ENCODE results near the gene EP300. TPM values are rescaled to one million over a fixed set of nuclear protein-coding genes. Genes with fewer than 3 reads are reported as not detected.
A peak's percentile ranks its signal among the peaks of the same experiment; 100 is the strongest.

The EP300 gene
- total and polyA plus RNA-seq, 2 of the 8 experiments (the other 6 are each of a cell fraction or from before 2014, with no cell fraction given): 39.5 to 109 TPM

- TF ChIP-seq POLR2A (IDR thresholded peaks at IDR 0.05; ENCODE audit: control extremely low read depth in 1 of 2, low read depth in 2 of 2, low read length in 2 of 2) (peak; percentile 78 to 80), CHD7 (IDR thresholded peaks at IDR 0.05; ENCODE audit: insufficient replicate concordance, low read length) (no peak), YY1 (IDR thresholded peaks at IDR 0.05; ENCODE audit: low read depth, low read length) (peak; percentile 97), CHD2 (IDR thresholded peaks at IDR 0.05; ENCODE audit: low read length) (no peak; the same call in 1 of the 2 replicates), CREB1 (IDR thresholded peaks at IDR 0.05) (peak; percentile 44; the same call in 1 of the 2 replicates), JUN (IDR thresholded peaks at IDR 0.05; ENCODE audit: low read depth, low read length) (no peak), BRCA1 (IDR thresholded peaks at IDR 0.05; ENCODE audit: low read depth, low read length) (no peak), CBX8 (IDR thresholded peaks at IDR 0.05; ENCODE audit: borderline replicate concordance, low read depth, low read length) (no peak), SIN3A (conservative IDR thresholded peaks at IDR 0.05 in 1 of 2, IDR thresholded peaks at IDR 0.05 in 1 of 2; ENCODE audit: low read depth in 1 of 2, low read length in 2 of 2) (0 out of 4 replicates have a peak, but pooled peaks of 1 of the 2 experiments have one; percentile 20), TAF1 (IDR thresholded peaks at IDR 0.05; ENCODE audit: low read depth, low read length) (peak; percentile 85)
Observed at GRCh38 chr22:41091132-41092022, 1.0 kb upstream of the EP300 start (continued).
